Fibroblast of lung (primary cell): Measurements from ENCODE around the gene SPEF2. TPM values are rescaled to one million over a fixed set of nuclear protein-coding genes. Genes with fewer than 3 reads are reported as not detected.
A peak's percentile ranks its signal among the peaks of the same experiment; 100 is the strongest.

Source experiments
- DNase-seq, 2 donors: peaks; one replicate each; pipeline versions ENCODE4 v3.0.0 to v3.0.0-alpha.2; 2010; ENCODE audit warnings: low read depth in 2 of 2
- H2AFZ ChIP-seq: 2 replicates; pipeline ENCODE4 v1.5.1; 2012; ENCODE audit warnings: low read length, control low read depth, inconsistent platforms
- H3K27ac ChIP-seq: 2 replicates; pipeline ENCODE4 v1.5.1; 2011; ENCODE audit warnings: low read length, control low read depth; ENCODE audit not compliant: insufficient read depth
- H3K27me3 ChIP-seq: 2 replicates; pipeline ENCODE4 v1.5.1; 2011; ENCODE audit warnings: mild to moderate bottlenecking, low read length; ENCODE audit not compliant: control insufficient read depth, insufficient read depth
- H3K36me3 ChIP-seq: 2 replicates; pipeline ENCODE4 v1.5.1; 2011; ENCODE audit warnings: low read length; ENCODE audit not compliant: control insufficient read depth, insufficient read depth
- H3K4me1 ChIP-seq: 2 replicates; pipeline ENCODE4 v1.5.1; 2011; ENCODE audit warnings: low read length; ENCODE audit not compliant: control insufficient read depth, insufficient read depth; ENCODE audit errors: extremely low read depth
- H3K4me2 ChIP-seq: 2 replicates; pipeline ENCODE4 v1.5.1; 2011; ENCODE audit warnings: low read length, control low read depth; ENCODE audit not compliant: insufficient read depth; ENCODE audit errors: extremely low read depth
- H3K4me3 ChIP-seq, 4 experiments: fragments of 200-600 bp in 1 of 4; sonication (generic) in 1 of 4; replicated peaks in 1 of 4; 2 replicates each; pipeline ENCODE4 v1.5.1; 2011 to 2016; ENCODE audit warnings: low read length in 4 of 4, low read depth in 3 of 4, mild to moderate bottlenecking in 3 of 4, control low read depth in 2 of 4, inconsistent platforms in 1 of 4, mixed read lengths in 1 of 4; ENCODE audit not compliant: insufficient read depth in 1 of 4; ENCODE audit errors: control extremely low read depth in 1 of 4
- H3K79me2 ChIP-seq: 2 replicates; pipeline ENCODE4 v1.5.1; 2012; ENCODE audit warnings: mild to moderate bottlenecking, low read length, inconsistent platforms; ENCODE audit not compliant: control insufficient read depth, insufficient read depth
- H3K9ac ChIP-seq: 2 replicates; pipeline ENCODE4 v1.5.1; 2011; ENCODE audit warnings: mild to moderate bottlenecking, low read length, control low read depth; ENCODE audit not compliant: insufficient read depth
- H3K9me3 ChIP-seq: 2 replicates; pipeline ENCODE4 v1.5.1; 2012; ENCODE audit warnings: low read depth, low read length; ENCODE audit not compliant: control insufficient read depth, insufficient read depth
- H4K20me1 ChIP-seq: 2 replicates; pipeline ENCODE4 v1.5.1; 2011; ENCODE audit warnings: low read length; ENCODE audit not compliant: control insufficient read depth, insufficient read depth; ENCODE audit errors: extremely low read depth
- EZH2 ChIP-seq: IDR thresholded peaks from 2 replicates; pipeline ENCODE4 v1.5.1; 2012; ENCODE audit warnings: low read length, control low read depth, mild to moderate bottlenecking; ENCODE audit errors: missing control alignments
- polyA plus RNA-seq, 2 donors: library from polyadenylated mRNA; depleted of rRNA in 1 of 2; stranded (reverse) in 1 of 2; unstranded in 1 of 2; fragments of >200 nt; gene quantifications; 2 replicates each; pipeline ENCODE4 v1.2.1, GENCODE V29; 2011 to 2012; ENCODE audit warnings: missing spikeins in 1 of 2
- total RNA-seq: library from RNA; depleted of rRNA; stranded (reverse); fragments of >200 nt; gene quantifications from 2 replicates; pipeline ENCODE4 v1.2.1, GENCODE V29; 2014
- TF ChIP-seq, protein P1 (sequence below), 2 donors: IDR thresholded peaks in 1 of 2; conservative IDR thresholded peaks in 1 of 2; 1 replicate in 1 of 2; 2 replicates in 1 of 2; pipeline ENCODE4 v1.5.1; 2011 to 2012; ENCODE audit warnings: low read length in 2 of 2, control low read depth in 1 of 2, inconsistent platforms in 1 of 2, low read depth in 1 of 2, mild to moderate bottlenecking in 1 of 2

SPEF2 gene
- total and polyA plus RNA-seq, 2 donors (not counting 1 experiment from before 2014, with no cell fraction given), result 5.2 to 5.9 TPM

DNA sequence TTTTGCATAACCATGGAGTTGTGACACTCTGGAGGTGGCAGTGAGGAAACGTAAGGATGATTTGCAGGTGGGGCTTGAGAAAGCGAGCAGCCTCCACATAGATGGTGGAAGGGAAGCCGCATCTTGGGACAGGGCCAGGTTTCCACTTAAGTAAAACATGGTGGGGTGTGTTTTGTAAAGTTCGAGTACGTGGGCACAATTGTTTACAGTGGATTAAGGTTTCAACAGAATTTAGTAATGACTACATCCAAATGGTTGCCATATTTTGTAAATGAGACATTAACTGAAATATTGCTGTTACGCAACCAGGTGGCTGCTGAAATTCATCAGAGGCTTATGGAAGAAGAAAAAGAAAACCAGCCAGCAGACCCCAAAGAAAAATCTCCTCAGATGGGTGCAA, 153.6 kb downstream of the SPEF2 start:
- H3K27ac ChIP-seq, result peak overlapping the region; percentile 41
- no peak overlapping the region for H2AFZ ChIP-seq

DNA sequence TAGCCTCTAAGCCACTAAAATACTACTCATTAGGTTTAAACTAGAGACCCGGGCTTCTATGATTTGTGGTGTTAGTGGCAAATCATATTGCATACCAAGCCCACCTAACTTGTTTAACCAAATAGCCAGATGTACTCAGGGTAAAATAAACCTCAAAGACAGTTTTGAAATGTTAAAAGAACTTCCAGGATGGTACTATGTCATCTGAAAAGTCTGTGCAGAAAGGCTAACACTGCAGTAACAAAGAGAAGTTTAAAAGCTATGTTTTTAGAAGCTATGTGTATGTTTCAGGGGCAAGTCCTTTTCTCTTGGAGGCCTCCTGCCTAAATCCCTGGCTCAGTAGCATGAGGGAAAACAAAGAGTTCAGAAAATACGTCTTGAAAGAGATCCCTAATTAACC, 154.2 kb downstream of the SPEF2 start:
- no peak for DNase-seq
- no peak overlapping the region for H2AFZ ChIP-seq
- no peak overlapping the region for H3K4me3 ChIP-seq
- no peak overlapping the region for H3K9ac ChIP-seq
- H3K4me1 ChIP-seq, result peaks cover 10% of the 10 kb centered on the region
- H3K4me2 ChIP-seq, result no peak overlapping the region
- H4K20me1 ChIP-seq, result no peaks in the 10 kb centered on the region
- no peaks in the 10 kb centered on the region for H3K79me2 ChIP-seq
- H3K27me3 ChIP-seq, result no peaks in the 10 kb centered on the region
- peak overlapping the region; percentile 33 for H3K27ac ChIP-seq
- H3K36me3 ChIP-seq, result no peaks in the 10 kb centered on the region
- no peaks in the 10 kb centered on the region for H3K9me3 ChIP-seq
- TF ChIP-seq EZH2, result no peak
- TF ChIP-seq, protein P1, sequence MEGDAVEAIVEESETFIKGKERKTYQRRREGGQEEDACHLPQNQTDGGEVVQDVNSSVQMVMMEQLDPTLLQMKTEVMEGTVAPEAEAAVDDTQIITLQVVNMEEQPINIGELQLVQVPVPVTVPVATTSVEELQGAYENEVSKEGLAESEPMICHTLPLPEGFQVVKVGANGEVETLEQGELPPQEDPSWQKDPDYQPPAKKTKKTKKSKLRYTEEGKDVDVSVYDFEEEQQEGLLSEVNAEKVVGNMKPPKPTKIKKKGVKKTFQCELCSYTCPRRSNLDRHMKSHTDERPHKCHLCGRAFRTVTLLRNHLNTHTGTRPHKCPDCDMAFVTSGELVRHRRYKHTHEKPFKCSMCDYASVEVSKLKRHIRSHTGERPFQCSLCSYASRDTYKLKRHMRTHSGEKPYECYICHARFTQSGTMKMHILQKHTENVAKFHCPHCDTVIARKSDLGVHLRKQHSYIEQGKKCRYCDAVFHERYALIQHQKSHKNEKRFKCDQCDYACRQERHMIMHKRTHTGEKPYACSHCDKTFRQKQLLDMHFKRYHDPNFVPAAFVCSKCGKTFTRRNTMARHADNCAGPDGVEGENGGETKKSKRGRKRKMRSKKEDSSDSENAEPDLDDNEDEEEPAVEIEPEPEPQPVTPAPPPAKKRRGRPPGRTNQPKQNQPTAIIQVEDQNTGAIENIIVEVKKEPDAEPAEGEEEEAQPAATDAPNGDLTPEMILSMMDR (conservative IDR thresholded peaks at IDR 0.05 in 1 of 2, IDR thresholded peaks at IDR 0.05 in 1 of 2; ENCODE audit: low read depth in 1 of 2, low read length in 2 of 2), result no peak

More for the DNA sequence above, 153.6 kb downstream of the SPEF2 start:
- no peaks in the 10 kb centered on the region for H3K9me3 ChIP-seq
- no peaks in the 10 kb centered on the region for H3K27me3 ChIP-seq
- H3K9ac ChIP-seq, result no peak overlapping the region
- peak; percentile 84 to 90 for DNase-seq
- H3K79me2 ChIP-seq, result no peaks in the 10 kb centered on the region
- TF ChIP-seq EZH2, result no peak
- TF ChIP-seq, protein P1 (conservative IDR thresholded peaks at IDR 0.05 in 1 of 2, IDR thresholded peaks at IDR 0.05 in 1 of 2; ENCODE audit: low read depth in 1 of 2, low read length in 2 of 2), result no peak
- H3K4me2 ChIP-seq, result no peak overlapping the region
- H3K4me1 ChIP-seq, result peaks cover 8% of the 10 kb centered on the region
- H3K36me3 ChIP-seq, result no peaks in the 10 kb centered on the region
- H3K4me3 ChIP-seq, result no peak overlapping the region
- H4K20me1 ChIP-seq, result no peaks in the 10 kb centered on the region

DNA sequence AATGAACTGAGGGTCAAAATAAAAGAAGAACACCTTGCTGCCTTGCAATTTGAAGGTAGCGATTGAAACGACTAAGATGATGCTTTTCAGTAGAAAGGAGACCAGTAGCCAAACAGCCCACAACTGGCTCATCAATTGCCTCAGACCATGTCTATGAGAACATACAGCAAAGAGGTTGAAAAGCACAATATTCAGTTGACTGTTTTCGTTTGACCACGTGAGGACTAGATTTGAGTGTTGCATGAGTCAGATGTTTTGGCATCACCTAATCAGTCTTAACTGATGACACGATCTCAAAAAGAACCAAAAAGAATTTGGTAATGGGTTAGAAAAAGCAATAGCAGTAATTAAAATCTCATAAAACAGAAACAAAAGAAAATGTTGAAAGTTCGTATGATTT, 156.3 kb downstream of the SPEF2 start:
- Histone ChIP-seq H2AFZ (no peak overlapping the region), H3K9ac (no peak overlapping the region), H3K4me1 (peaks cover 10% of the 10 kb centered on the region), H3K27ac (no peak overlapping the region), H4K20me1 (no peaks in the 10 kb centered on the region), H3K79me2 (no peaks in the 10 kb centered on the region), H3K9me3 (no peaks in the 10 kb centered on the region), H3K4me2 (no peak overlapping the region), H3K27me3 (no peaks in the 10 kb centered on the region), H3K4me3 (no peak overlapping the region), H3K36me3 (no peaks in the 10 kb centered on the region)
- no peak for TF ChIP-seq EZH2
- TF ChIP-seq, protein P1 (conservative IDR thresholded peaks at IDR 0.05 in 1 of 2, IDR thresholded peaks at IDR 0.05 in 1 of 2; ENCODE audit: low read depth in 1 of 2, low read length in 2 of 2), result no peak
- DNase-seq, result peak; percentile 56 to 74
